ENCODE measurements around the gene CCDC12.

Gene CCDC12

GRCh38 chr3:46883830-46884185 is 92.7 kb downstream of the CCDC12 start:
- TF ChIP-seq POLR2AphosphoS5 (IDR thresholded peaks at IDR 0.05; ENCODE audit: borderline replicate concordance, low read depth, low read length) = no peak
- TF ChIP-seq FOXP2 (optimal IDR thresholded peaks at IDR 0.05; ENCODE audit: control extremely low read depth, extremely low read length, insufficient read depth) = no peak
- TF ChIP-seq EZH2 (IDR thresholded peaks at IDR 0.05) = no peak
- peak overlapping the region; percentile 53 for H3K9ac ChIP-seq (ENCODE audit: insufficient read length)
- DNase-seq (ENCODE audit: low read depth, low spot score) = no peak

GRCh38 chr3:46883054-46883829 is 93.3 kb downstream of the CCDC12 start:
- DNase-seq (ENCODE audit: low read depth, low spot score) = no peak
- no peak for TF ChIP-seq FOXP2 (optimal IDR thresholded peaks at IDR 0.05; ENCODE audit: control extremely low read depth, extremely low read length, insufficient read depth)
- TF ChIP-seq POLR2AphosphoS5 (IDR thresholded peaks at IDR 0.05; ENCODE audit: borderline replicate concordance, low read depth, low read length) = no peak
- TF ChIP-seq EZH2 (IDR thresholded peaks at IDR 0.05) = no peak
- H3K36me3 ChIP-seq (ENCODE audit: insufficient read depth, low read length) = no peaks in the 10 kb centered on the region
- no peak overlapping the region for H3K27ac ChIP-seq
- H3K4me3 ChIP-seq = peak overlapping the region; percentile 82
- H3K9me3 ChIP-seq (ENCODE audit: low read depth, low read length) = no peaks in the 10 kb centered on the region
- H3K9ac ChIP-seq (ENCODE audit: insufficient read length) = peak overlapping the region; percentile 53

More at GRCh38 chr3:46883830-46884185, 92.7 kb downstream of the CCDC12 start:
- Histone ChIP-seq H3K4me3 (peak overlapping the region; percentile 77), H3K27ac (no peak overlapping the region), H3K9me3 (ENCODE audit: low read depth, low read length) (no peaks in the 10 kb centered on the region), H3K36me3 (ENCODE audit: insufficient read depth, low read length) (no peaks in the 10 kb centered on the region)

GRCh38 chr3:46882377-46883053 is 94.0 kb downstream of the CCDC12 start:
- Histone ChIP-seq H3K9ac (ENCODE audit: insufficient read length) (peak overlapping the region; percentile 60), H3K4me3 (peak overlapping the region; percentile 82), H3K9me3 (ENCODE audit: low read depth, low read length) (no peaks in the 10 kb centered on the region), H3K36me3 (ENCODE audit: insufficient read depth, low read length) (no peaks in the 10 kb centered on the region), H3K27ac (no peak overlapping the region)
- TF ChIP-seq POLR2AphosphoS5 (IDR thresholded peaks at IDR 0.05; ENCODE audit: borderline replicate concordance, low read depth, low read length) (no peak), FOXP2 (optimal IDR thresholded peaks at IDR 0.05; ENCODE audit: control extremely low read depth, extremely low read length, insufficient read depth) (no peak), EZH2 (IDR thresholded peaks at IDR 0.05) (no peak)
- no peak for DNase-seq (ENCODE audit: low read depth, low spot score)

- H3K36me3 ChIP-seq (ENCODE audit: insufficient read depth, low read length) = no peaks in the 10 kb centered on the region
- no peak overlapping the region for H3K27ac ChIP-seq
- TF ChIP-seq FOXP2 (optimal IDR thresholded peaks at IDR 0.05; ENCODE audit: control extremely low read depth, extremely low read length, insufficient read depth) (no peak), POLR2AphosphoS5 (IDR thresholded peaks at IDR 0.05; ENCODE audit: borderline replicate concordance, low read depth, low read length) (no peak), EZH2 (IDR thresholded peaks at IDR 0.05) (no peak)
- H3K9ac ChIP-seq (ENCODE audit: insufficient read length) = no peak overlapping the region
- H3K9me3 ChIP-seq (ENCODE audit: low read depth, low read length) = no peaks in the 10 kb centered on the region
- peak overlapping the region; percentile 82 for H3K4me3 ChIP-seq
- no peak for DNase-seq (ENCODE audit: low read depth, low spot score)
Observed at GRCh38 chr3:46881596-46882376, 94.8 kb downstream of the CCDC12 start.

GRCh38 chr3:46880884-46881595 is 95.5 kb downstream of the CCDC12 start:
- H3K9ac ChIP-seq (ENCODE audit: insufficient read length) = no peak overlapping the region
- no peak overlapping the region for H3K27ac ChIP-seq
- H3K4me3 ChIP-seq = no peak overlapping the region
- no peaks in the 10 kb centered on the region for H3K9me3 ChIP-seq (ENCODE audit: low read depth, low read length)
- DNase-seq (ENCODE audit: low read depth, low spot score) = no peak
- H3K36me3 ChIP-seq (ENCODE audit: insufficient read depth, low read length) = no peaks in the 10 kb centered on the region
- TF ChIP-seq POLR2AphosphoS5 (IDR thresholded peaks at IDR 0.05; ENCODE audit: borderline replicate concordance, low read depth, low read length) (no peak), FOXP2 (optimal IDR thresholded peaks at IDR 0.05; ENCODE audit: control extremely low read depth, extremely low read length, insufficient read depth) (no peak), EZH2 (IDR thresholded peaks at IDR 0.05) (no peak)

GRCh38 chr3:46878781-46879436 is 97.6 kb downstream of the CCDC12 start:
- DNase-seq (ENCODE audit: low read depth, low spot score) = no peak
- no peaks in the 10 kb centered on the region for H3K9me3 ChIP-seq (ENCODE audit: low read depth, low read length)
- H3K9ac ChIP-seq (ENCODE audit: insufficient read length) = no peak overlapping the region
- no peak for TF ChIP-seq FOXP2 (optimal IDR thresholded peaks at IDR 0.05; ENCODE audit: control extremely low read depth, extremely low read length, insufficient read depth)
- TF ChIP-seq POLR2AphosphoS5 (IDR thresholded peaks at IDR 0.05; ENCODE audit: borderline replicate concordance, low read depth, low read length) = no peak
- no peak for TF ChIP-seq EZH2 (IDR thresholded peaks at IDR 0.05)
- no peak overlapping the region for H3K27ac ChIP-seq
- no peaks in the 10 kb centered on the region for H3K36me3 ChIP-seq (ENCODE audit: insufficient read depth, low read length)
- H3K4me3 ChIP-seq = no peak overlapping the region

- Histone ChIP-seq H3K9me3 (ENCODE audit: low read depth, low read length) (no peaks in the 10 kb centered on the region), H3K9ac (ENCODE audit: insufficient read length) (no peak within 1 kb of the TSS), H3K27ac (no peak within 1 kb of the TSS), H3K36me3 (ENCODE audit: insufficient read depth, low read length) (no peaks in the 10 kb centered on the region), H3K4me3 (no peak within 1 kb of the TSS)
- TF ChIP-seq FOXP2 (optimal IDR thresholded peaks at IDR 0.05; ENCODE audit: control extremely low read depth, extremely low read length, insufficient read depth) (no peak), EZH2 (IDR thresholded peaks at IDR 0.05) (no peak), POLR2AphosphoS5 (IDR thresholded peaks at IDR 0.05; ENCODE audit: borderline replicate concordance, low read depth, low read length) (no peak)
- DNase-seq (ENCODE audit: low read depth, low spot score) = no peak
Observed at GRCh38 chr3:46877406-46878125, 99.0 kb downstream of the CCDC12 start, which contains the start of gene PTH1R. TSS of gene PTH1R (plus strand) at chr3:46877721. CDS start at chr3:46883560, 5,839 bp downstream.

All from SK-N-MC (cell line).